HCT116 (cell line): ENCODE measurements around the gene POLE. TPM values are rescaled to one million over a fixed set of nuclear protein-coding genes. Genes with fewer than 3 reads are reported as not detected.

Source experiments
- ATAC-seq: fragments of 200-7000 bp; cut with Tn5 transposase; 2 replicates; pipeline ENCODE4 v1.9.1; 2020; ENCODE audit warnings: mild to moderate bottlenecking, moderate library complexity
- BruUV-seq: library from RNA; stranded (reverse); fragments of 400-500 nt; replicated peaks from 2 replicates; lab custom pipeline; 2021; lab: Mats Ljungman, UMichigan
- CTCF ChIA-PET: fragments of 300-600 bp; sonication (Branson Sonifier 250); formaldehyde crosslinking; loops from one replicate; lab custom pipeline; 2021; ENCODE audit warnings: antibody characterized with exemption; lab: Charles Lee
- POLR2A ChIA-PET: fragments of 300-600, 350-600 bp; sonication (Branson Sonifier 250); formaldehyde crosslinking; loops from one replicate; lab custom pipeline; 2021; ENCODE audit warnings: antibody characterized with exemption; lab: Charles Lee
- RAD21 ChIA-PET, 2 experiments: fragments of 300-600 bp; sonication (Branson Sonifier 250); formaldehyde crosslinking; loops; one replicate each; lab custom pipeline; 2023; ENCODE audit warnings: low total read pairs in 2 of 2; ENCODE audit not compliant: uncharacterized antibody in 2 of 2, unreplicated experiment in 2 of 2, low non-redundant PET in 1 of 2; lab: Charles Lee
- DNase-seq: peaks from one replicate; pipeline ENCODE4 v3.0.0-alpha.2; 2010; ENCODE audit warnings: low read depth, low spot score
- H2AFZ ChIP-seq: fragments of 200-600 bp; shearing (Covaris generic), sonication (generic); 2 replicates; pipeline ENCODE4 v1.6.1; 2017; ENCODE audit warnings: low read depth, mixed run types, mixed read lengths, antibody characterized with exemption, low read length; ENCODE audit not compliant: poor library complexity, severe bottlenecking
- H3K27ac ChIP-seq: 2 replicates; pipeline ENCODE4 v1.5.1; 2012; ENCODE audit warnings: low read depth, low read length
- H3K27me3 ChIP-seq: fragments of 200-600 bp; sonication (generic); 2 replicates; pipeline ENCODE4 v1.6.1; 2016; ENCODE audit warnings: mixed run types, low read length, mixed read lengths; ENCODE audit not compliant: insufficient read depth
- H3K36me3 ChIP-seq, 2 experiments: fragments of 200-500 bp in 1 of 2; fragments of 200-600 bp in 1 of 2; sonication (Bioruptor generic) in 1 of 2; sonication (generic) in 1 of 2; 2 replicates each; pipeline versions ENCODE4 v1.5.1 to v1.6.1; 2014 to 2016; ENCODE audit warnings: low read length in 2 of 2, inconsistent platforms in 1 of 2, mixed read lengths in 1 of 2, mixed run types in 1 of 2; ENCODE audit not compliant: insufficient read depth in 2 of 2, control insufficient read depth in 1 of 2
- H3K4me1 ChIP-seq, 2 experiments: fragments of 200-600 bp in 1 of 2; sonication (generic) in 1 of 2; 2 replicates each; pipeline versions ENCODE4 v1.5.1 to v1.6.1; 2012 to 2017; ENCODE audit warnings: low read length in 2 of 2, inconsistent platforms in 1 of 2, mild to moderate bottlenecking in 1 of 2, mixed read lengths in 1 of 2, mixed run types in 1 of 2, moderate library complexity in 1 of 2; ENCODE audit not compliant: insufficient read depth in 2 of 2, control insufficient read depth in 1 of 2
- H3K4me2 ChIP-seq: fragments of 200-600 bp; sonication (generic); 2 replicates; pipeline ENCODE4 v1.6.1; 2017; ENCODE audit warnings: mixed run types, low read length, mixed read lengths
- H3K4me3 ChIP-seq, 2 experiments: fragments of 200-600 bp in 1 of 2; sonication (generic) in 1 of 2; replicated peaks in 1 of 2; 2 replicates each; pipeline ENCODE4 v1.5.1; 2011 to 2016; ENCODE audit warnings: low read length in 2 of 2, control low read depth in 1 of 2, low read depth in 1 of 2, mild to moderate bottlenecking in 1 of 2, mixed read lengths in 1 of 2, mixed run types in 1 of 2
- H3K79me2 ChIP-seq: fragments of 200-600 bp; sonication (generic); 2 replicates; pipeline ENCODE4 v1.6.1; 2017; ENCODE audit warnings: mild to moderate bottlenecking, mixed run types, low read length, moderate library complexity, mixed read lengths; ENCODE audit not compliant: insufficient read depth
- H3K9ac ChIP-seq: fragments of 200-600 bp; sonication (generic); 2 replicates; pipeline ENCODE4 v1.6.1; 2016; ENCODE audit warnings: low read length, mixed read lengths
- H3K9me2 ChIP-seq: fragments of 200-600 bp; sonication (generic), shearing (Covaris generic); 2 replicates; pipeline ENCODE4 v1.6.1; 2017; ENCODE audit warnings: mixed run types, mild to moderate bottlenecking, moderate library complexity; ENCODE audit not compliant: insufficient read depth
- H3K9me3 ChIP-seq, 2 experiments: fragments of 200-500 bp in 1 of 2; fragments of 200-600 bp in 1 of 2; sonication (Bioruptor generic) in 1 of 2; sonication (generic) in 1 of 2; 2 replicates each; pipeline ENCODE4 v1.6.1; 2014 to 2017; ENCODE audit warnings: low read length in 2 of 2, mixed read lengths in 2 of 2, inconsistent platforms in 1 of 2, low read depth in 1 of 2, mild to moderate bottlenecking in 1 of 2, mixed run types in 1 of 2, moderate library complexity in 1 of 2; ENCODE audit not compliant: control insufficient read depth in 1 of 2, insufficient read depth in 1 of 2
- H4K20me1 ChIP-seq: fragments of 200-600 bp; sonication (generic), shearing (Covaris generic); 2 replicates; pipeline ENCODE4 v1.6.1; 2017; ENCODE audit warnings: mixed run types, mild to moderate bottlenecking, moderate library complexity; ENCODE audit not compliant: insufficient read depth
- EGR1 ChIP-seq: IDR thresholded peaks from 2 replicates; pipeline ENCODE4 v1.6.1; 2012; ENCODE audit warnings: low read depth
- EZH2phosphoT487 ChIP-seq: fragments of 200-600 bp; IDR thresholded peaks from 2 replicates; pipeline ENCODE4 v1.6.1; 2018; ENCODE audit warnings: antibody characterized with exemption, borderline replicate concordance
- FOSL1 ChIP-seq: IDR thresholded peaks from 2 replicates; pipeline ENCODE4 v1.6.1; 2012; ENCODE audit warnings: low read depth
- JUND ChIP-seq: IDR thresholded peaks from 2 replicates; pipeline ENCODE4 v1.6.1; 2012
- MAX ChIP-seq: IDR thresholded peaks from 2 replicates; pipeline ENCODE4 v1.6.1; 2012
- RAD21 ChIP-seq: IDR thresholded peaks from 2 replicates; pipeline ENCODE4 v1.6.1; 2012; ENCODE audit warnings: low read depth, mild to moderate bottlenecking
- SIN3A ChIP-seq: IDR thresholded peaks from 2 replicates; pipeline ENCODE4 v1.6.1; 2012; ENCODE audit warnings: low read depth
- SP1 ChIP-seq: IDR thresholded peaks from 2 replicates; pipeline ENCODE4 v1.6.1; 2012; ENCODE audit warnings: low read depth
- SRF ChIP-seq: IDR thresholded peaks from 2 replicates; pipeline ENCODE4 v1.6.1; 2012; ENCODE audit warnings: low read depth
- TCF7L2 ChIP-seq: IDR thresholded peaks from 2 replicates; pipeline ENCODE4 v1.7.0; 2011; ENCODE audit warnings: borderline replicate concordance, inconsistent platforms; ENCODE audit not compliant: insufficient read depth, insufficient read length; ENCODE audit errors: extremely low read depth
- ZFX ChIP-seq: fragments of 450-650 bp; IDR thresholded peaks from 2 replicates; pipeline ENCODE4 v1.6.1; 2017
- ZNF274 ChIP-seq: fragments of 200-500 bp; sonication (Bioruptor generic); IDR thresholded peaks from 2 replicates; pipeline ENCODE4 v1.6.1; 2014; ENCODE audit warnings: mild to moderate bottlenecking, low read depth, low read length, inconsistent platforms
- intact Hi-C: fragments of 100-400 bp; cut with micrococcal nuclease; formaldehyde crosslinking; loops from 2 replicates; pipeline ENCODE4 v1.10.0; 2022
- total RNA-seq: library from RNA; stranded (reverse); gene quantifications from one replicate; pipeline ENCODE4 v1.2.1, GENCODE V29; 2021; ENCODE audit not compliant: unreplicated experiment
- TF ChIP-seq, protein P1 (sequence below): IDR thresholded peaks from 2 replicates; pipeline ENCODE4 v1.6.1; 2012
- TF ChIP-seq, protein P2 (sequence below): IDR thresholded peaks from 2 replicates; pipeline ENCODE4 v1.6.1; 2011; ENCODE audit warnings: mild to moderate bottlenecking, low read length, moderate library complexity; ENCODE audit not compliant: insufficient replicate concordance; ENCODE audit errors: extremely low read depth
- TF ChIP-seq, protein P3 (sequence below): IDR thresholded peaks from 2 replicates; pipeline ENCODE4 v1.6.1; 2012; ENCODE audit warnings: low read depth

The POLE gene
- total RNA-seq, 1 experiment from 2014 or later = 128 TPM

- Histone ChIP-seq H3K9me2 (no peaks in the 10 kb centered on the region), H3K9me3 (no peaks in the 10 kb centered on the region), H3K9ac (no peak overlapping the region), H4K20me1 (no peaks in the 10 kb centered on the region; the same call in 1 of the 2 replicates), H3K79me2 (no peaks in the 10 kb centered on the region), H3K4me3 (no peak overlapping the region), H2AFZ (no peak overlapping the region), H3K4me2 (no peak overlapping the region), H3K4me1 (no peaks in the 10 kb centered on the region), H3K27me3 (no peaks in the 10 kb centered on the region)
- CTCF ChIA-PET = no interaction called here
- POLR2A ChIA-PET = no interaction called here
- DNase-seq = no peak
- intact Hi-C loops = no loop called here
- RAD21 ChIA-PET = no interaction called here
- TF ChIP-seq, protein P1, sequence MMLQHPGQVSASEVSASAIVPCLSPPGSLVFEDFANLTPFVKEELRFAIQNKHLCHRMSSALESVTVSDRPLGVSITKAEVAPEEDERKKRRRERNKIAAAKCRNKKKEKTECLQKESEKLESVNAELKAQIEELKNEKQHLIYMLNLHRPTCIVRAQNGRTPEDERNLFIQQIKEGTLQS = no peak
- TF ChIP-seq, protein P2, sequence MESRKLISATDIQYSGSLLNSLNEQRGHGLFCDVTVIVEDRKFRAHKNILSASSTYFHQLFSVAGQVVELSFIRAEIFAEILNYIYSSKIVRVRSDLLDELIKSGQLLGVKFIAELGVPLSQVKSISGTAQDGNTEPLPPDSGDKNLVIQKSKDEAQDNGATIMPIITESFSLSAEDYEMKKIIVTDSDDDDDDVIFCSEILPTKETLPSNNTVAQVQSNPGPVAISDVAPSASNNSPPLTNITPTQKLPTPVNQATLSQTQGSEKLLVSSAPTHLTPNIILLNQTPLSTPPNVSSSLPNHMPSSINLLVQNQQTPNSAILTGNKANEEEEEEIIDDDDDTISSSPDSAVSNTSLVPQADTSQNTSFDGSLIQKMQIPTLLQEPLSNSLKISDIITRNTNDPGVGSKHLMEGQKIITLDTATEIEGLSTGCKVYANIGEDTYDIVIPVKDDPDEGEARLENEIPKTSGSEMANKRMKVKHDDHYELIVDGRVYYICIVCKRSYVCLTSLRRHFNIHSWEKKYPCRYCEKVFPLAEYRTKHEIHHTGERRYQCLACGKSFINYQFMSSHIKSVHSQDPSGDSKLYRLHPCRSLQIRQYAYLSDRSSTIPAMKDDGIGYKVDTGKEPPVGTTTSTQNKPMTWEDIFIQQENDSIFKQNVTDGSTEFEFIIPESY = no peak
- TF ChIP-seq MAX (no peak), SIN3A (no peak), ZNF274 (no peak), TCF7L2 (no peak), SRF (no peak), RAD21 (no peak), JUND (no peak), EZH2phosphoT487 (no peak), FOSL1 (no peak), EGR1 (no peak), ZFX (no peak), SP1 (no peak)
- TF ChIP-seq, protein P3, sequence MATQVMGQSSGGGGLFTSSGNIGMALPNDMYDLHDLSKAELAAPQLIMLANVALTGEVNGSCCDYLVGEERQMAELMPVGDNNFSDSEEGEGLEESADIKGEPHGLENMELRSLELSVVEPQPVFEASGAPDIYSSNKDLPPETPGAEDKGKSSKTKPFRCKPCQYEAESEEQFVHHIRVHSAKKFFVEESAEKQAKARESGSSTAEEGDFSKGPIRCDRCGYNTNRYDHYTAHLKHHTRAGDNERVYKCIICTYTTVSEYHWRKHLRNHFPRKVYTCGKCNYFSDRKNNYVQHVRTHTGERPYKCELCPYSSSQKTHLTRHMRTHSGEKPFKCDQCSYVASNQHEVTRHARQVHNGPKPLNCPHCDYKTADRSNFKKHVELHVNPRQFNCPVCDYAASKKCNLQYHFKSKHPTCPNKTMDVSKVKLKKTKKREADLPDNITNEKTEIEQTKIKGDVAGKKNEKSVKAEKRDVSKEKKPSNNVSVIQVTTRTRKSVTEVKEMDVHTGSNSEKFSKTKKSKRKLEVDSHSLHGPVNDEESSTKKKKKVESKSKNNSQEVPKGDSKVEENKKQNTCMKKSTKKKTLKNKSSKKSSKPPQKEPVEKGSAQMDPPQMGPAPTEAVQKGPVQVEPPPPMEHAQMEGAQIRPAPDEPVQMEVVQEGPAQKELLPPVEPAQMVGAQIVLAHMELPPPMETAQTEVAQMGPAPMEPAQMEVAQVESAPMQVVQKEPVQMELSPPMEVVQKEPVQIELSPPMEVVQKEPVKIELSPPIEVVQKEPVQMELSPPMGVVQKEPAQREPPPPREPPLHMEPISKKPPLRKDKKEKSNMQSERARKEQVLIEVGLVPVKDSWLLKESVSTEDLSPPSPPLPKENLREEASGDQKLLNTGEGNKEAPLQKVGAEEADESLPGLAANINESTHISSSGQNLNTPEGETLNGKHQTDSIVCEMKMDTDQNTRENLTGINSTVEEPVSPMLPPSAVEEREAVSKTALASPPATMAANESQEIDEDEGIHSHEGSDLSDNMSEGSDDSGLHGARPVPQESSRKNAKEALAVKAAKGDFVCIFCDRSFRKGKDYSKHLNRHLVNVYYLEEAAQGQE = no peak
- TF ChIP-seq, all 23 proteins: peak for 0
- no TSS peak for BruUV-seq
- no peak overlapping the region for H3K27ac ChIP-seq
- ATAC-seq = no peak
- H3K36me3 ChIP-seq = peaks cover 7 to 11% of the 10 kb centered on the region in 2 experiments; a peak in 3 of 4 replicates
These were observed 104.3 kb downstream of the POLE start for GRCh38 chr12:132582582-132583410.
